ENCODE results near the gene ALKBH7.

DNA sequence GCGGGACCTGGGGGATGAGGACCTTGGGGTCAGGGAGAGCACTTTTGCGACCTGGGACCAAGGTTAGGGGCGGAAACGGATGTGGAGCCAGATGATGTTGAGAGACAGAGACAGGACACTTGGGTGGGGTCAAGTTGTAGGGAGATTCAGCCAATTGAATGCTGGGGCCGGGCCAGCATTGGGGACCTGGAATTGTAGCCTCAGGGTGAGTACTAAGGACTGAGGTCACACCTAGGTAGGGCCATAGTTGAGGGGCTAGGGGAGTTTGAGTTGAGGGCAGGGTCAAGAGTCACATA is 1.2 kb downstream of the ALKBH7 start:
- TF ChIP-seq TSHZ2 (CRISPR knock-in tag; IDR thresholded peaks at IDR 0.05) (no peak), ZNF70 (CRISPR knock-in tag; IDR thresholded peaks at IDR 0.05) (no peak)
- TF ChIP-seq, protein P1, sequence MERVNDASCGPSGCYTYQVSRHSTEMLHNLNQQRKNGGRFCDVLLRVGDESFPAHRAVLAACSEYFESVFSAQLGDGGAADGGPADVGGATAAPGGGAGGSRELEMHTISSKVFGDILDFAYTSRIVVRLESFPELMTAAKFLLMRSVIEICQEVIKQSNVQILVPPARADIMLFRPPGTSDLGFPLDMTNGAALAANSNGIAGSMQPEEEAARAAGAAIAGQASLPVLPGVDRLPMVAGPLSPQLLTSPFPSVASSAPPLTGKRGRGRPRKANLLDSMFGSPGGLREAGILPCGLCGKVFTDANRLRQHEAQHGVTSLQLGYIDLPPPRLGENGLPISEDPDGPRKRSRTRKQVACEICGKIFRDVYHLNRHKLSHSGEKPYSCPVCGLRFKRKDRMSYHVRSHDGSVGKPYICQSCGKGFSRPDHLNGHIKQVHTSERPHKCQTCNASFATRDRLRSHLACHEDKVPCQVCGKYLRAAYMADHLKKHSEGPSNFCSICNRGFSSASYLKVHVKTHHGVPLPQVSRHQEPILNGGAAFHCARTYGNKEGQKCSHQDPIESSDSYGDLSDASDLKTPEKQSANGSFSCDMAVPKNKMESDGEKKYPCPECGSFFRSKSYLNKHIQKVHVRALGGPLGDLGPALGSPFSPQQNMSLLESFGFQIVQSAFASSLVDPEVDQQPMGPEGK (CRISPR knock-in tag; IDR thresholded peaks at IDR 0.05; ENCODE audit: borderline replicate concordance), result no peak
- TF ChIP-seq, protein P2, sequence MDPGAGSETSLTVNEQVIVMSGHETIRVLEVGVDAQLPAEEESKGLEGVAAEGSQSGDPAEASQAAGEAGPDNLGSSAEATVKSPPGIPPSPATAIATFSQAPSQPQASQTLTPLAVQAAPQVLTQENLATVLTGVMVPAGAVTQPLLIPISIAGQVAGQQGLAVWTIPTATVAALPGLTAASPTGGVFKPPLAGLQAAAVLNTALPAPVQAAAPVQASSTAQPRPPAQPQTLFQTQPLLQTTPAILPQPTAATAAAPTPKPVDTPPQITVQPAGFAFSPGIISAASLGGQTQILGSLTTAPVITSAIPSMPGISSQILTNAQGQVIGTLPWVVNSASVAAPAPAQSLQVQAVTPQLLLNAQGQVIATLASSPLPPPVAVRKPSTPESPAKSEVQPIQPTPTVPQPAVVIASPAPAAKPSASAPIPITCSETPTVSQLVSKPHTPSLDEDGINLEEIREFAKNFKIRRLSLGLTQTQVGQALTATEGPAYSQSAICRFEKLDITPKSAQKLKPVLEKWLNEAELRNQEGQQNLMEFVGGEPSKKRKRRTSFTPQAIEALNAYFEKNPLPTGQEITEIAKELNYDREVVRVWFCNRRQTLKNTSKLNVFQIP (CRISPR knock-in tag; IDR thresholded peaks at IDR 0.05; ENCODE audit: borderline replicate concordance, low read depth), result no peak

Measured in SK-N-SH treated with all-trans-retinoic acid at 6 μM for 48 hours (cell line).